Hepatocyte (in vitro differentiated cells): ENCODE data around the gene ARHGEF4. TPM values are rescaled to one million over a fixed set of nuclear protein-coding genes. Genes with fewer than 3 reads are reported as not detected.

Source experiments
- DNase-seq: peaks from one replicate; pipeline ENCODE4 v3.0.0-alpha.2; 2016; ENCODE audit warnings: low spot score
- H2AFZ ChIP-seq: fragments of 200-600 bp; sonication (generic); 2 replicates; pipeline ENCODE4 v1.6.0; 2016; ENCODE audit warnings: antibody characterized with exemption, mild to moderate bottlenecking
- H3K27ac ChIP-seq: fragments of 200-600 bp; sonication (generic); 2 replicates; pipeline ENCODE4 v1.5.1; 2016; ENCODE audit warnings: mild to moderate bottlenecking
- H3K27me3 ChIP-seq: fragments of 200-600 bp; sonication (generic); 2 replicates; pipeline ENCODE4 v1.6.1; 2016
- H3K36me3 ChIP-seq: fragments of 200-600 bp; sonication (generic); replicated peaks from 2 replicates; pipeline ENCODE4 v1.5.1; 2016; ENCODE audit warnings: low read depth; ENCODE audit not compliant: insufficient read depth
- H3K4me1 ChIP-seq: fragments of 200-600 bp; sonication (generic); 2 replicates; pipeline ENCODE4 v1.5.1; 2016; ENCODE audit warnings: mild to moderate bottlenecking, moderate library complexity; ENCODE audit not compliant: insufficient read depth
- H3K4me2 ChIP-seq: fragments of 200-600 bp; sonication (generic); 2 replicates; pipeline ENCODE4 v1.6.0; 2016
- H3K4me3 ChIP-seq: fragments of 200-600 bp; sonication (generic); 2 replicates; pipeline ENCODE4 v1.5.1; 2016; ENCODE audit warnings: mild to moderate bottlenecking
- H3K79me2 ChIP-seq: fragments of 200-600 bp; sonication (generic); 2 replicates; pipeline ENCODE4 v1.6.0; 2017; ENCODE audit warnings: mild to moderate bottlenecking
- H3K9me2 ChIP-seq: fragments of 200-600 bp; sonication (generic); replicated peaks from 2 replicates; pipeline ENCODE4 v1.6.0; 2017; ENCODE audit warnings: mild to moderate bottlenecking; ENCODE audit not compliant: insufficient read depth
- H3K9me3 ChIP-seq: fragments of 200-600 bp; sonication (generic); 2 replicates; pipeline ENCODE4 v1.5.1; 2016; ENCODE audit warnings: low read depth, mild to moderate bottlenecking
- H4K20me1 ChIP-seq: fragments of 200-600 bp; sonication (generic); 2 replicates; pipeline ENCODE4 v1.6.0; 2016; ENCODE audit warnings: mild to moderate bottlenecking; ENCODE audit not compliant: insufficient read depth, poor library complexity, severe bottlenecking
- EZH2 ChIP-seq: fragments of 200-600 bp; sonication (generic); IDR thresholded peaks from 2 replicates; pipeline ENCODE4 v1.6.1; 2016; ENCODE audit warnings: antibody characterized with exemption, mild to moderate bottlenecking, borderline replicate concordance
- EZH2phosphoT487 ChIP-seq: fragments of 200-600 bp; sonication (generic); IDR thresholded peaks from one replicate; pipeline ENCODE4 v1.6.1; 2018; ENCODE audit warnings: antibody characterized with exemption, mild to moderate bottlenecking, low read depth, moderate library complexity; ENCODE audit not compliant: unreplicated experiment, severe bottlenecking
- WGBS: methylation state at CpG from one replicate; pipeline ENCODE4 v1.1.6; 2016; ENCODE audit warnings: low lambda C conversion rate; ENCODE audit errors: missing lambda C conversion rate; 5-methylcytosine and 5-hydroxymethylcytosine counted together
- polyA plus RNA-seq: library from polyadenylated mRNA; unstranded; fragments of >200 nt; fragmentation: Nextera tagmentation; extraction: Ambion mirVana; gene quantifications from 2 replicates; pipeline ENCODE4 v1.2.1, GENCODE V29; 2016
- total RNA-seq: library from RNA; depleted of rRNA; stranded (reverse); fragments of >200 nt; gene quantifications from 2 replicates; pipeline ENCODE4 v1.2.3, GENCODE V29; 2014
- TF ChIP-seq, protein P1 (sequence below): fragments of 200-600 bp; sonication (generic); IDR thresholded peaks from 2 replicates; pipeline ENCODE4 v1.5.1; 2016; ENCODE audit warnings: antibody characterized with exemption, mild to moderate bottlenecking; ENCODE audit not compliant: poor library complexity

ARHGEF4 gene, protein sequence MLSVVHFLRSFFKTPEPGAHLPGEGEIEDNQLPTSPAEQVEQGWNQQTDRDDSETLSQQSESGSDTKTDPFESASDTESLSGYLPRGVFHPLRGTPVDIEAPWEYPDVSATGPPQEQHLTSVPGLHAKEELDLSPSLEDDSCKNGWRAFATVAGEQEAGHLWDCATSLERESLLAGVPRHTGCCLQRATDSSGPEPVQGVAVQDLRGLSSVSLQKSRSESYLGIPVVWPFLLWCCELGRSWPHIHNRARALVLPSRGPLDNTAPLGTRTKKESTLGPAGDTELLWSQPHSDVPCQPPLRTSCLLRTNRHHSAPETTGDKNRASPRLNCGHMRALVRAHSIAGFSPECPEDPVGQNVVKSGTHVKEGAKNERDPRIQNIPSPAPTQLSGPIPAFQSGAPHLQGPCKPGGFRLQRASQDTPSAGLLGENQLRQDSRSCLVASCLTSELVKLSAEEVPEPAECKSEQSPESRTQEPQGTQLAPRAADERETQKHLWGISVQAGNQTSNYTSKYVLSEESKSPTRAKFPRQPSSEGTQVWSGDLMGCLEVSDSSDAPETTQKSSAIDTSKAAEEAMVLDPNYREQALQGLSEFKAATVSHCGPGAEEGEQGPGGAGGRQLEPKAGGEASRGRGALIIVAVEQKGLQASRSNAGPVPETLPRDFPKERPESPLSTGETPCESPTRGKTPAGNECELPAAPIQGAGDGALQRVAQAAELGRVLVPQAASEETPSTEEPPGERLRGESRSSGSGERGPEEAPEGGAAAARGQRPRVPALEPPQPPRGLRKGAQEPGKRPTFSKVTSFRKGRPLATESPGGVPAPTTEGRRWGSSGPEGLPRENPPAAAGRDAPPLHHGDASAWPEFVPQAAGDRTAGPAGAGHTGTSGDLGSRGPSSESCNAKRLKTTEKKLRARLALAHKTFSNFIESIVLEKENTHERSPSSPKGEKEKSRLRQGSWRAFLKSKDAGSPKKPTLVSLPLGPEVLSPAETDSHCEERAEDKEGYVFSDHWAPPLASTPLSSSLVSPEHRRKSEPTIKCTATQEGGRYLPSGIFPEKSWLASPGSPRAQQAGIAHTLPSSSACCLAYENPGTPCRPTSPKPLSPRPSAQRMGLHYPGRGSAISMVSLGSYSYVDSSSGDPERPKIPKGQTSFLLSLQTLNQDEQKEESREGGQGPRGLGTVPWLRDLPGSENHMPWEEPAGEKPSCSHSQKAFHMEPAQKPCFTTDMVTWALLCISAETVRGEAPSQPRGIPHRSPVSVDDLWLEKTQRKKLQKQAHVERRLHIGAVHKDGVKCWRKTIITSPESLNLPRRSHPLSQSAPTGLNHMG (N-terminal part only)
- total RNA-seq (15.8 and 17.8 TPM in 2 replicates), polyA plus RNA-seq (11.2 and 17.3 TPM in 2 replicates)

DNA sequence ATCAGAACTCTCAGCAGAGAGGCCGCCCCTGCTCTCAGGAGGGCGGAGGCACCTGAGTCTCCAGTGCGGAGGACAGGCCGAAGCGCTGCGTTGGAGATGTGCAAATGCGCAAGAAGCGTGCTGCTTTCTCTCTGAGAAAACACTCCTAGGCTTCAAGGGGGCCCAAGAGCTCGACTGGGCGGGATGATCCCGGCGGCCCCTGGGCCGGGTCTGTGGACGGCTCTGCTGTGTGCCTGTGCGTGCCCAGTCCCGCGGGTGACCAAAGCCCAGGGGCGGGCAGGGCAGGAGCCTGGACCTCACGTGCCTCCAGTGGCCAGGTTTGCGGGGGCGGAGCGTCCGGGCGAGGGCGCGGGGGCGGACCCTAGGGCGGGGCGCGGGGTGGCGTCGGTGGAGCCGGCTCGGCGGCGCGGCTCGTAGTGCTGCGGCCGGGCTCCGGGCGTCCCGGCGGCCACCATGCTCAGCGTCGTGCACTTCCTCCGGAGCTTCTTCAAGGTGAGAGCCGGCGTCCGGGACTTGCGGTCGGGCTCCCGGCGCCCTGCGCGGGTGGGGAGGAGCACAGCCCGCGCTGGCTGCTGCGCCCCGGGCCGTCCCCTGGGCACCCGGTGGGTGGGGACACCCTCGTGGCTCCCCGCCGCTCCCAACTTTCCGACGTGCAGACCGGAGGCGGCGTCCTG is at the start of gene ARHGEF4:
TSS of gene ARHGEF4 (plus strand) at position 414 of the 674 bp plus-strand sequence. CDS start at position 454, 40 bp downstream.
- H3K4me2 ChIP-seq, result peak within 1 kb of the TSS; percentile 96
- peak within 1 kb of the TSS; percentile 42 for H3K27ac ChIP-seq
- TF ChIP-seq, protein P1, sequence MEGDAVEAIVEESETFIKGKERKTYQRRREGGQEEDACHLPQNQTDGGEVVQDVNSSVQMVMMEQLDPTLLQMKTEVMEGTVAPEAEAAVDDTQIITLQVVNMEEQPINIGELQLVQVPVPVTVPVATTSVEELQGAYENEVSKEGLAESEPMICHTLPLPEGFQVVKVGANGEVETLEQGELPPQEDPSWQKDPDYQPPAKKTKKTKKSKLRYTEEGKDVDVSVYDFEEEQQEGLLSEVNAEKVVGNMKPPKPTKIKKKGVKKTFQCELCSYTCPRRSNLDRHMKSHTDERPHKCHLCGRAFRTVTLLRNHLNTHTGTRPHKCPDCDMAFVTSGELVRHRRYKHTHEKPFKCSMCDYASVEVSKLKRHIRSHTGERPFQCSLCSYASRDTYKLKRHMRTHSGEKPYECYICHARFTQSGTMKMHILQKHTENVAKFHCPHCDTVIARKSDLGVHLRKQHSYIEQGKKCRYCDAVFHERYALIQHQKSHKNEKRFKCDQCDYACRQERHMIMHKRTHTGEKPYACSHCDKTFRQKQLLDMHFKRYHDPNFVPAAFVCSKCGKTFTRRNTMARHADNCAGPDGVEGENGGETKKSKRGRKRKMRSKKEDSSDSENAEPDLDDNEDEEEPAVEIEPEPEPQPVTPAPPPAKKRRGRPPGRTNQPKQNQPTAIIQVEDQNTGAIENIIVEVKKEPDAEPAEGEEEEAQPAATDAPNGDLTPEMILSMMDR, result no peak
- TF ChIP-seq EZH2, result no peak
- H2AFZ ChIP-seq, result peak within 1 kb of the TSS; percentile 84
- H3K9me3 ChIP-seq, result no peaks in the 10 kb centered on the region
- peaks cover 6% of the 10 kb centered on the region for H3K4me1 ChIP-seq
- 8% methylated on average over 35 of the region's 70 CpGs for WGBS
- no peaks in the 10 kb centered on the region for H3K36me3 ChIP-seq
- H3K4me3 ChIP-seq, result peak within 1 kb of the TSS; percentile 45
- H3K79me2 ChIP-seq, result no peaks in the 10 kb centered on the region
- no peaks in the 10 kb centered on the region for H4K20me1 ChIP-seq
- DNase-seq, result peak; percentile 86
- H3K9me2 ChIP-seq, result no peaks in the 10 kb centered on the region
- H3K27me3 ChIP-seq, result peaks cover 29% of the 10 kb centered on the region

DNA sequence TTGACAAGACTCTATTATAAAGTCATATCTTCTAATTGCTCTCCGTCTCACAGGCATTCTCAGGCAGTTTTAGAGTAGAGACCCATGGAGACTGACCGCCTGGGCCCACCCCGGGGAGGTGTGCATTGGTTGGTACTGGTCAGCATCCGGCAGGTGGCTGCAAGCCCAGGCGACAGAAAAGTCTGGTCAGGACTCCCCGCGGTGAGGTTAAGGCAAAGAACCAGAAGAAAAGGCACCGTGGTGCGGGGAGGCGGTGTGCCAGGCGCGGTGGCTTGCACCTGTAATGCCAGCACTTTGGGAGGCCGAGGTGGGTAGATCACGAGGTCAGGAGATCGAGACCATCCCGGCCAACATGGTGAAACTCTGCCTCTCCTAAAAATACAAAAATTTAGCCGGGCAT is 48.9 kb upstream of the ARHGEF4 start:
- no peak for TF ChIP-seq EZH2
- TF ChIP-seq, protein P1, result no peak
- TF ChIP-seq EZH2phosphoT487, result no peak
- Histone ChIP-seq H4K20me1 (no peaks in the 10 kb centered on the region), H3K4me2 (no peak overlapping the region), H3K9me3 (no peaks in the 10 kb centered on the region), H3K79me2 (no peaks in the 10 kb centered on the region), H2AFZ (no peak overlapping the region), H3K4me1 (no peaks in the 10 kb centered on the region), H3K4me3 (no peak overlapping the region), H3K27me3 (no peaks in the 10 kb centered on the region), H3K9me2 (no peaks in the 10 kb centered on the region), H3K27ac (no peak overlapping the region), H3K36me3 (no peaks in the 10 kb centered on the region)
- DNase-seq, result no peak
- WGBS, result 93% methylated on average over 17 of the region's 17 CpGs

DNA sequence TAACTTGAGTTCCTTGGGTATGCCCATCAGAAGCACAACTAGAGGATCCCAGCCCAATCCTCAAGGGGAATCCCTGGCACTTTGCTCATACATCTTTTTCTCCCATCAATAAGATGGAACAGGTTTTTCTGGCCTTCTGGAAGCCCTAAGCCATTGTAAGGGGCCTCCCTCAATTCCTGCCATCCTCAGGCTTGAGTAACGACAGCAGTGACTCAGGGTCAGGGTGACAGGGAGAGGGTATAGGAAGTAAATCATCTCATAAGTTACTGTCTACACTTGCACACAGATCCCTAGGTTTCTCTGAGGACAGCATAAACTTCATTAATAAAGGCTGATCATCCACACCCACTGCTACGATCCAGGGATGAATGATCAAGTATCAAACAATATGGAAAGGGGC is 46.4 kb upstream of the ARHGEF4 start:
- no peaks in the 10 kb centered on the region for H3K9me2 ChIP-seq
- no peaks in the 10 kb centered on the region for H3K27me3 ChIP-seq
- no peak for DNase-seq
- 89% methylated on average over 2 of the region's 2 CpGs for WGBS
- no peaks in the 10 kb centered on the region for H3K36me3 ChIP-seq
- no peaks in the 10 kb centered on the region for H4K20me1 ChIP-seq
- TF ChIP-seq, protein P1, result no peak
- TF ChIP-seq EZH2, result no peak
- no peak for TF ChIP-seq EZH2phosphoT487
- no peaks in the 10 kb centered on the region for H3K9me3 ChIP-seq
- no peaks in the 10 kb centered on the region for H3K4me1 ChIP-seq
- no peak overlapping the region for H2AFZ ChIP-seq
- no peak overlapping the region for H3K27ac ChIP-seq
- H3K4me3 ChIP-seq, result no peak overlapping the region
- H3K79me2 ChIP-seq, result no peaks in the 10 kb centered on the region
- H3K4me2 ChIP-seq, result no peak overlapping the region
